IMR-90 (cell line): ENCODE data around the gene B4GALNT2. TPM values are rescaled to one million over a fixed set of nuclear protein-coding genes. Genes with fewer than 3 reads are reported as not detected.

Source experiments
- ATAC-seq: fragments of 200-7000 bp; cut with Tn5 transposase; 2 replicates; pipeline ENCODE4 v1.9.1; 2020; ENCODE audit warnings: low read depth, mild to moderate bottlenecking, moderate library complexity
- BruUV-seq: library from RNA; stranded (reverse); fragments of 400-500 nt; replicated peaks from 2 replicates; lab custom pipeline; 2021; lab: Mats Ljungman, UMichigan
- CTCF ChIA-PET: fragments of 300-600 bp; formaldehyde crosslinking; extraction: SDS; loops from one replicate; lab custom pipeline; 2021; ENCODE audit warnings: antibody characterized with exemption; lab: Yijun Ruan, JAX
- POLR2A ChIA-PET: fragments of 300-600 bp; sonication (Branson Sonifier 250); formaldehyde crosslinking; loops from one replicate; lab custom pipeline; 2022; ENCODE audit warnings: antibody characterized with exemption; ENCODE audit not compliant: unreplicated experiment; lab: Charles Lee
- DNase-seq: peaks from one replicate; pipeline ENCODE4 v3.0.0; 2013
- H2AFZ ChIP-seq: replicated peaks from 2 replicates; pipeline ENCODE3; 2013; ENCODE audit warnings: low read length, mild to moderate bottlenecking; ENCODE audit not compliant: poor library complexity
- H2AK5ac ChIP-seq: 2 replicates; pipeline ENCODE4 v1.6.1; 2013; ENCODE audit warnings: low read depth, low read length, inconsistent platforms
- H2AK9ac ChIP-seq: replicated peaks from 2 replicates; pipeline ENCODE3; 2013; ENCODE audit warnings: mild to moderate bottlenecking, low read depth, low read length, moderate library complexity; ENCODE audit not compliant: poor library complexity
- H2BK120ac ChIP-seq: 2 replicates; pipeline ENCODE4 v1.6.1; 2013; ENCODE audit warnings: low read depth, low read length, inconsistent platforms
- H2BK15ac ChIP-seq: 3 replicates; pipeline ENCODE4 v1.6.1; 2013; ENCODE audit warnings: low read depth, low read length, inconsistent platforms
- H2BK20ac ChIP-seq: 2 replicates; pipeline ENCODE4 v1.6.1; 2013; ENCODE audit warnings: low read depth, mild to moderate bottlenecking, inconsistent platforms, low read length, moderate library complexity
- H2BK5ac ChIP-seq: 2 replicates; pipeline ENCODE4 v1.6.1; 2013; ENCODE audit warnings: mild to moderate bottlenecking, low read depth, low read length, inconsistent platforms; ENCODE audit not compliant: poor library complexity, severe bottlenecking
- H3K14ac ChIP-seq: replicated peaks from 2 replicates; pipeline ENCODE4 v1.6.1; 2013; ENCODE audit warnings: low read depth, low read length, inconsistent platforms
- H3K18ac ChIP-seq: 2 replicates; pipeline ENCODE4 v1.6.1; 2013; ENCODE audit warnings: low read depth, low read length, control low read depth
- H3K23ac ChIP-seq: 2 replicates; pipeline ENCODE4 v1.6.1; 2013; ENCODE audit warnings: low read depth, low read length, inconsistent platforms
- H3K27ac ChIP-seq: 2 replicates; pipeline ENCODE4 v1.5.1; 2013; ENCODE audit warnings: mild to moderate bottlenecking, control low read depth, low read length; ENCODE audit not compliant: insufficient read depth
- H3K27me3 ChIP-seq: 2 replicates; pipeline ENCODE4 v1.6.1; 2013; ENCODE audit warnings: low read length; ENCODE audit not compliant: control insufficient read depth, insufficient read depth
- H3K36me3 ChIP-seq: 2 replicates; pipeline ENCODE4 v1.6.1; 2013; ENCODE audit warnings: low read length, mixed read lengths; ENCODE audit not compliant: control insufficient read depth, insufficient read depth
- H3K4ac ChIP-seq: 2 replicates; pipeline ENCODE4 v1.6.1; 2013; ENCODE audit warnings: low read depth, low read length, inconsistent platforms
- H3K4me1 ChIP-seq: 2 replicates; pipeline ENCODE4 v1.6.1; 2013; ENCODE audit warnings: low read length, mixed read lengths; ENCODE audit not compliant: control insufficient read depth, insufficient read depth
- H3K4me2 ChIP-seq: 2 replicates; pipeline ENCODE4 v1.6.1; 2013; ENCODE audit warnings: low read depth, mild to moderate bottlenecking, control low read depth, low read length, moderate library complexity
- H3K4me3 ChIP-seq: 2 replicates; pipeline ENCODE4 v1.5.1; 2013; ENCODE audit warnings: low read depth, mild to moderate bottlenecking, control low read depth, low read length, moderate library complexity; ENCODE audit not compliant: insufficient read depth
- H3K56ac ChIP-seq: 2 replicates; pipeline ENCODE4 v1.6.1; 2013; ENCODE audit warnings: low read length, inconsistent platforms; ENCODE audit not compliant: insufficient read depth; ENCODE audit errors: extremely low read depth
- H3K79me1 ChIP-seq, 2 experiments: 2 replicates each; pipeline ENCODE4 v1.6.1; 2013; ENCODE audit warnings: low read length in 2 of 2, inconsistent platforms in 1 of 2, low read depth in 1 of 2
- H3K9ac ChIP-seq: 2 replicates; pipeline ENCODE4 v1.6.1; 2013; ENCODE audit warnings: low read depth, low read length, control low read depth
- H3K9me1 ChIP-seq: 2 replicates; pipeline ENCODE4 v1.6.1; 2013; ENCODE audit warnings: low read length, inconsistent platforms; ENCODE audit not compliant: insufficient read depth
- H3K9me3 ChIP-seq: 2 replicates; pipeline ENCODE4 v1.6.1; 2013; ENCODE audit warnings: low read length; ENCODE audit not compliant: control insufficient read depth, insufficient read depth
- H4K20me1 ChIP-seq: 2 replicates; pipeline ENCODE4 v1.6.1; 2013; ENCODE audit warnings: low read length, inconsistent platforms; ENCODE audit not compliant: insufficient read depth
- H4K5ac ChIP-seq: 2 replicates; pipeline ENCODE4 v1.6.1; 2013; ENCODE audit warnings: mild to moderate bottlenecking, low read depth, low read length, control low read depth
- H4K8ac ChIP-seq, 2 experiments: 2 replicates each; pipeline ENCODE4 v1.6.1; 2013; ENCODE audit warnings: low read depth in 2 of 2, low read length in 2 of 2, control low read depth in 1 of 2, inconsistent platforms in 1 of 2
- H4K91ac ChIP-seq: 2 replicates; pipeline ENCODE4 v1.6.1; 2013; ENCODE audit warnings: low read depth, low read length, inconsistent platforms; ENCODE audit not compliant: insufficient read depth
- BHLHE40 ChIP-seq: fragments of 150-350 bp; IDR thresholded peaks from 2 replicates; pipeline ENCODE4 v1.6.1; 2016; ENCODE audit warnings: mild to moderate bottlenecking, low read depth, low read length
- CHD1 ChIP-seq: IDR thresholded peaks from 2 replicates; pipeline ENCODE4 v1.6.1; 2012; ENCODE audit warnings: low read depth, low read length, improper control_type of control experiment
- CTCF ChIP-seq: conservative IDR thresholded peaks from 2 replicates; pipeline ENCODE4 v1.5.1; 2012; ENCODE audit warnings: mild to moderate bottlenecking, low read depth, low read length, improper control_type of control experiment
- ELK1 ChIP-seq: fragments of 150-350 bp; IDR thresholded peaks from 2 replicates; pipeline ENCODE4 v1.6.1; 2016; ENCODE audit warnings: low read depth, mild to moderate bottlenecking, low read length, moderate library complexity, borderline replicate concordance
- FOS ChIP-seq: fragments of 150-350 bp; IDR thresholded peaks from 2 replicates; pipeline ENCODE4 v1.6.1; 2016; ENCODE audit warnings: low read depth, low read length
- MAFK ChIP-seq: IDR thresholded peaks from 2 replicates; pipeline ENCODE4 v1.6.1; 2012; ENCODE audit warnings: low read depth, low read length, improper control_type of control experiment
- NFE2L2 ChIP-seq: fragments of 150-350 bp; IDR thresholded peaks from 2 replicates; pipeline ENCODE4 v1.6.1; 2016; ENCODE audit warnings: low read depth, mild to moderate bottlenecking, low read length
- SMC3 ChIP-seq: fragments of 150-350 bp; IDR thresholded peaks from 2 replicates; pipeline ENCODE4 v1.6.1; 2016; ENCODE audit warnings: low read depth, mild to moderate bottlenecking, antibody characterized with exemption, low read length, moderate library complexity
- WGBS, 2 experiments: methylation state at CpG; one replicate each; pipeline versions ENCODE4 v1.1.5 to v1.1.7; 2013; ENCODE audit warnings: missing lambda C conversion rate in 2 of 2; ENCODE audit not compliant: insufficient read length in 1 of 2; ENCODE audit errors: extremely low coverage in 2 of 2; 5-methylcytosine and 5-hydroxymethylcytosine counted together
- dilution Hi-C: fragments of 300-500 bp; cut with HindIII; formaldehyde crosslinking; loops from one replicate; pipeline ENCODE4 v1.14.3; 2018; ENCODE audit warnings: low sequenced_read_pairs; ENCODE audit not compliant: unreplicated experiment
- in situ Hi-C: fragments of 300-500 bp; cut with MboI; formaldehyde crosslinking; loops from 3 replicates; pipeline ENCODE4 v1.14.3; 2019; ENCODE audit warnings: low sequenced_read_pairs, inconsistent platforms, mixed read lengths
- intact Hi-C: fragments of 100-400 bp; cut with micrococcal nuclease; formaldehyde crosslinking; loops from 2 replicates; pipeline ENCODE4 v1.10.0; 2022
- polyA plus RNA-seq, 3 experiments: library from polyadenylated mRNA; depleted of rRNA; stranded (reverse); fragments of >200 nt; gene quantifications; 2 replicates each; pipeline ENCODE4 v1.2.3, GENCODE V29; 2012; ENCODE audit warnings: low replicate concordance in 1 of 3
- total RNA-seq: library from RNA; depleted of rRNA; stranded (reverse); fragments of >200 nt; gene quantifications from 2 replicates; pipeline ENCODE4 v1.2.3, GENCODE V29; 2012

The B4GALNT2 gene
- total and polyA plus RNA-seq, 2 of the 4 experiments (the other 2 are of a cell fraction) = not detected

- no peak overlapping the region for H3K23ac ChIP-seq
- no peak overlapping the region for H4K8ac ChIP-seq
- ChIA-PET POLR2A (no interaction called here), CTCF (interaction anchor here (0.6 to 2.3 kb wide), 6 partner anchors 10 to 297 kb away, joined by 3 to 12 read pairs (median 4); no protein-coding TSS in a partner anchor)
- ATAC-seq (no peak), DNase-seq (no peak)
- H3K4me3 ChIP-seq = no peak overlapping the region
- no peak overlapping the region for H2BK15ac ChIP-seq
- no peak overlapping the region for H2AK5ac ChIP-seq
- in situ Hi-C loops (no loop called here), intact Hi-C loops (loop anchor here (1.0 to 10.0 kb wide), 2 partner anchors 46 to 116 kb away; no protein-coding TSS in a partner anchor), dilution Hi-C loops (no loop called here)
- no peak overlapping the region for H2BK5ac ChIP-seq
- H4K91ac ChIP-seq = no peak overlapping the region
- TF ChIP-seq SMC3 = no peak
- TF ChIP-seq NFE2L2 = no peak
- no peak for TF ChIP-seq ELK1
- TF ChIP-seq FOS = no peak
- no peak for TF ChIP-seq MAFK
- no peak for TF ChIP-seq CTCF
- TF ChIP-seq BHLHE40 = no peak
- no peak for TF ChIP-seq CHD1
- WGBS, 2 experiments = 60% methylated on average over 3 of the region's 6 CpGs; no CpG with 5 or more reads in 1 of the 2 experiments
- H3K18ac ChIP-seq = no peak overlapping the region
- H3K36me3 ChIP-seq = no peaks in the 10 kb centered on the region
- no peak overlapping the region for H2AK9ac ChIP-seq
- H3K27me3 ChIP-seq = peaks cover 2% of the 10 kb centered on the region
- no TSS peak for BruUV-seq
- no peaks in the 10 kb centered on the region for H3K79me1 ChIP-seq
- H3K9me3 ChIP-seq = peaks cover 25% of the 10 kb centered on the region
- no peaks in the 10 kb centered on the region; the same call in 1 of the 2 replicates for H3K9me1 ChIP-seq
- H3K4me1 ChIP-seq = no peaks in the 10 kb centered on the region
- no peak overlapping the region for H3K4me2 ChIP-seq
- H3K4ac ChIP-seq = no peak overlapping the region
- no peak overlapping the region for H3K9ac ChIP-seq
- H4K5ac ChIP-seq = no peak overlapping the region
- no peak overlapping the region for H3K14ac ChIP-seq
- no peaks in the 10 kb centered on the region for H4K20me1 ChIP-seq
- H3K56ac ChIP-seq = no peak overlapping the region
- no peak overlapping the region for H2BK20ac ChIP-seq
- H2AFZ ChIP-seq = no peak overlapping the region
- H2BK120ac ChIP-seq = no peak overlapping the region
- H3K27ac ChIP-seq = no peak overlapping the region
These were observed 48.5 kb downstream of the B4GALNT2 start for GRCh38 chr17:49180998-49181635.
